RWPE1 (cell line): ENCODE measurements around the gene KRCC1.
A peak's percentile ranks its signal among the peaks of the same experiment; 100 is the strongest.

ENCODE experiments used
- CTCF ChIA-PET: fragments of 350-600 bp; sonication (Branson Sonifier 250); formaldehyde crosslinking; extraction: SDS; loops from one replicate; lab custom pipeline; 2021; lab: Yijun Ruan, JAX
- POLR2A ChIA-PET: fragments of 400-600 bp; formaldehyde crosslinking; extraction: SDS; loops from one replicate; lab custom pipeline; 2020; ENCODE audit warnings: antibody characterized with exemption; ENCODE audit not compliant: low non-redundant PET; lab: Yijun Ruan, JAX
- DNase-seq: peaks from one replicate; pipeline ENCODE4 v3.0.0; 2012; ENCODE audit warnings: low spot score
- H3K27ac ChIP-seq: fragments of 450-650 bp; 2 replicates; pipeline ENCODE4 v1.5.1; 2017
- TF ChIP-seq, protein P1 (sequence below): fragments of 450-650 bp; conservative IDR thresholded peaks from 2 replicates; pipeline ENCODE4 v1.5.1; 2017; ENCODE audit warnings: low read depth, mild to moderate bottlenecking

Gene KRCC1

GRCh38 chr2:88055371-88056128 is at the start of gene KRCC1:
KRCC1 (minus strand) TSS chr2:88055783; CDS start chr2:88028563, 27,220 bp downstream.
- CTCF ChIA-PET: interaction anchor here (1.0 kb wide), 1 partner anchor 499 kb away, joined by 3 read pairs; no protein-coding TSS in a partner anchor
- POLR2A ChIA-PET: no interaction called here
- H3K27ac ChIP-seq: peak within 1 kb of the TSS; percentile 86
- peak; percentile 94 for DNase-seq
- TF ChIP-seq, protein P1, sequence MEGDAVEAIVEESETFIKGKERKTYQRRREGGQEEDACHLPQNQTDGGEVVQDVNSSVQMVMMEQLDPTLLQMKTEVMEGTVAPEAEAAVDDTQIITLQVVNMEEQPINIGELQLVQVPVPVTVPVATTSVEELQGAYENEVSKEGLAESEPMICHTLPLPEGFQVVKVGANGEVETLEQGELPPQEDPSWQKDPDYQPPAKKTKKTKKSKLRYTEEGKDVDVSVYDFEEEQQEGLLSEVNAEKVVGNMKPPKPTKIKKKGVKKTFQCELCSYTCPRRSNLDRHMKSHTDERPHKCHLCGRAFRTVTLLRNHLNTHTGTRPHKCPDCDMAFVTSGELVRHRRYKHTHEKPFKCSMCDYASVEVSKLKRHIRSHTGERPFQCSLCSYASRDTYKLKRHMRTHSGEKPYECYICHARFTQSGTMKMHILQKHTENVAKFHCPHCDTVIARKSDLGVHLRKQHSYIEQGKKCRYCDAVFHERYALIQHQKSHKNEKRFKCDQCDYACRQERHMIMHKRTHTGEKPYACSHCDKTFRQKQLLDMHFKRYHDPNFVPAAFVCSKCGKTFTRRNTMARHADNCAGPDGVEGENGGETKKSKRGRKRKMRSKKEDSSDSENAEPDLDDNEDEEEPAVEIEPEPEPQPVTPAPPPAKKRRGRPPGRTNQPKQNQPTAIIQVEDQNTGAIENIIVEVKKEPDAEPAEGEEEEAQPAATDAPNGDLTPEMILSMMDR: no peak

- H3K27ac ChIP-seq: no peak overlapping the region
- DNase-seq: no peak
- POLR2A ChIA-PET: no interaction called here
- TF ChIP-seq, protein P1: no peak
- CTCF ChIA-PET: interaction anchor here (1.2 kb wide), 1 partner anchor 99 kb away, joined by 10 read pairs; no protein-coding TSS in a partner anchor
These were observed 44.9 kb upstream of the KRCC1 start for GRCh38 chr2:88100489-88100858.

- no peak overlapping the region for H3K27ac ChIP-seq
- peak; percentile 36 for DNase-seq
- ChIA-PET CTCF (interaction anchor here (1.2 kb wide), 1 partner anchor 98 kb away, joined by 10 read pairs; no protein-coding TSS in a partner anchor), POLR2A (no interaction called here)
- TF ChIP-seq, protein P1: no peak
These were observed 44.4 kb upstream of the KRCC1 start for GRCh38 chr2:88099798-88100488.

- TF ChIP-seq, protein P1: no peak
- H3K27ac ChIP-seq: no peak overlapping the region
- ChIA-PET POLR2A (no interaction called here), CTCF (interaction anchor here (0.5 kb wide), 1 partner anchor 13 kb away, joined by 3 read pairs; no protein-coding TSS in a partner anchor)
- DNase-seq: no peak
These were observed 42.9 kb upstream of the KRCC1 start for GRCh38 chr2:88098558-88098900.

DNA sequence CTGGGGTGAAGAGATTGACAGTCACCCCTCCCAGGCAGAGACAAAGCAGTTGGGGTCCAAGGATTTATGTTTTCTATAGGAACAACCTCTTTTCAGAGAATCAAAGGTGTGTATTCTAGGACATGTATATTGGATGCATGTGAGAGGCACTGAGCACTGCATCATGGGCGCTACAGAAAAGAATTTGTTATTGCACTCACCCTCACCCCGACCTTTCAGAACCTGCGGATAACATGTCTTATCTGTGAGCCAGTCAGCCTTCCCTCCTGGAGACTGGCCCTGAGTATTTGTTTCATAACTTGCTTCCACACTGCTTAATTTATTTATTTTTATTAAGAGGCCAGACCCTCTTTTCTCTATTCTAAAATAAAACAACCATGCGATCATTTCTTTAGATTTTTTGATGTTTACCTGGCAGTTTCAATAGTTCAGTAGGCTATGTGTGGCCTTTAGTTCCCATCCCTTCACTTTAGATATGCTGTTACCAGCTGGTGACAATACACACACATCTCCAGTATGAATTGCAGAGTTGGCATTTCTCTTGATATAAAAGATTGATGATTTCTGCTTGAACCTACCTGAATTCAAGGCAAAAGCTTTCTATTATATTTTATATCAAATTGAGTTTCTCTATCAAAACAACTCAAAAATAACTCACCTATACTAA is 42.4 kb upstream of the KRCC1 start:
- DNase-seq: no peak
- TF ChIP-seq, protein P1: no peak
- ChIA-PET POLR2A (no interaction called here), CTCF (interaction anchor here (0.5 kb wide), 1 partner anchor 13 kb away, joined by 3 read pairs; no protein-coding TSS in a partner anchor)
- no peak overlapping the region for H3K27ac ChIP-seq

- ChIA-PET POLR2A (no interaction called here), CTCF (no interaction called here)
- TF ChIP-seq, protein P1: no peak
- no peak overlapping the region for H3K27ac ChIP-seq
- no peak for DNase-seq
These were observed 41.6 kb upstream of the KRCC1 start for GRCh38 chr2:88097192-88097591.
